ENCODE results near the gene SLC1A4. TPM values are rescaled to one million over a fixed set of nuclear protein-coding genes. Genes with fewer than 3 reads are reported as not detected.

SLC1A4 gene
- total and polyA plus RNA-seq, 2 of the 4 experiments (the other 2 are of a cell fraction), result 6.8 to 8.1 TPM

GRCh38 chr2:65016789-65017188 lies 27.6 kb downstream of the SLC1A4 start:
- in situ Hi-C loops (cut with MboI; ENCODE audit: low sequenced_read_pairs), result no loop called here
- Histone ChIP-seq H3K27me3 (ENCODE audit: control insufficient read depth, insufficient read depth, low read length) (no peaks in the 10 kb centered on the region), H2AK9ac (replicated peaks; ENCODE audit: low read depth, low read length, poor library complexity) (no peak overlapping the region), H3K27ac (ENCODE audit: insufficient read depth, low read length) (no peak overlapping the region), H3K23ac (ENCODE audit: low read depth, low read length) (no peak overlapping the region), H2BK15ac (ENCODE audit: low read depth, low read length) (no peak overlapping the region), H3K4ac (ENCODE audit: low read depth, low read length) (no peak overlapping the region), H3K18ac (ENCODE audit: low read depth, low read length) (no peak overlapping the region), H3K9me3 (ENCODE audit: control insufficient read depth, insufficient read depth, low read length) (no peaks in the 10 kb centered on the region), H3K9ac (ENCODE audit: low read depth, low read length) (no peak overlapping the region), H3K9me1 (ENCODE audit: insufficient read depth, low read length) (no peaks in the 10 kb centered on the region), H2BK120ac (ENCODE audit: low read depth, low read length) (no peak overlapping the region), H2BK5ac (ENCODE audit: low read depth, low read length, poor library complexity, severe bottlenecking) (no peak overlapping the region), H3K4me1 (ENCODE audit: control insufficient read depth, insufficient read depth, low read length) (no peaks in the 10 kb centered on the region), H2BK20ac (ENCODE audit: low read depth, low read length) (no peak overlapping the region), H4K8ac (ENCODE audit: low read depth in 2 of 2, low read length in 2 of 2) (no peak overlapping the region), H3K36me3 (ENCODE audit: control insufficient read depth, insufficient read depth, low read length) (peaks cover 41% of the 10 kb centered on the region), H3K14ac (replicated peaks; ENCODE audit: low read depth, low read length) (no peak overlapping the region), H3K4me2 (ENCODE audit: low read depth, low read length) (no peak overlapping the region), H3K4me3 (ENCODE audit: insufficient read depth, low read depth, low read length) (no peak overlapping the region), H3K79me1 (ENCODE audit: low read depth in 1 of 2, low read length in 2 of 2) (no peaks in the 10 kb centered on the region), H2AFZ (replicated peaks; ENCODE audit: low read length, poor library complexity) (no peak overlapping the region), H2AK5ac (ENCODE audit: low read depth, low read length) (no peak overlapping the region), H4K20me1 (ENCODE audit: insufficient read depth, low read length) (no peaks in the 10 kb centered on the region), H4K91ac (ENCODE audit: insufficient read depth, low read depth, low read length) (no peak overlapping the region), H4K5ac (ENCODE audit: low read depth, low read length) (no peak overlapping the region), H3K56ac (ENCODE audit: extremely low read depth, insufficient read depth, low read length) (no peak overlapping the region)
- TF ChIP-seq BHLHE40 (IDR thresholded peaks at IDR 0.05; ENCODE audit: low read depth, low read length) (no peak), RFX5 (IDR thresholded peaks at IDR 0.05; ENCODE audit: low read depth, low read length) (no peak), NFE2L2 (IDR thresholded peaks at IDR 0.05; ENCODE audit: low read depth, low read length) (no peak), USF2 (IDR thresholded peaks at IDR 0.05; ENCODE audit: low read depth, low read length) (no peak), CEBPB (IDR thresholded peaks at IDR 0.05; ENCODE audit: low read depth, low read length) (no peak)
- WGBS, 2 experiments (ENCODE audit: extremely low coverage in 2 of 2, insufficient read length in 1 of 2), result 95% methylated on average over 3 of the region's 6 CpGs; no CpG with 5 or more reads in 1 of the 2 experiments
- CTCF ChIA-PET, result no interaction called here
- dilution Hi-C loops (cut with HindIII; ENCODE audit: low sequenced_read_pairs, unreplicated experiment), result no loop called here
- no peak for DNase-seq
- intact Hi-C loops (cut with micrococcal nuclease), result no loop called here
- no peak for ATAC-seq (ENCODE audit: low read depth)
- POLR2A ChIA-PET (ENCODE audit: unreplicated experiment), result no interaction called here
- no TSS peak for BruUV-seq (replicated peaks)

Data from IMR-90 (cell line).